SHP77 treated with DMSO at 0.1 percent for 48 hours (cell line): ENCODE measurements around the gene NRG3.

Experiments used
- DNase-seq: peaks from one replicate; lab custom pipeline; 2025; lab: John Stamatoyannopoulos, UW

NRG3 gene

GRCh38 chr10:82091413-82091812 lies 216.4 kb downstream of the NRG3 start:
- no peak for DNase-seq

- no peak for DNase-seq
These were observed 217.1 kb downstream of the NRG3 start for GRCh38 chr10:82092111-82092510.

- DNase-seq: no peak
These were observed 249.7 kb downstream of the NRG3 start for GRCh38 chr10:82124713-82125112.

- no peak for DNase-seq
These were observed 253.5 kb downstream of the NRG3 start for GRCh38 chr10:82128527-82128926.

- no peak for DNase-seq
These were observed 261.1 kb downstream of the NRG3 start for GRCh38 chr10:82136103-82136502.

GRCh38 chr10:82144153-82144552 lies 269.2 kb downstream of the NRG3 start:
- DNase-seq: no peak

- DNase-seq: no peak
These were observed 273.8 kb downstream of the NRG3 start for GRCh38 chr10:82148764-82149163.

- DNase-seq: no peak
These were observed 274.7 kb downstream of the NRG3 start for GRCh38 chr10:82149674-82150073.

GRCh38 chr10:82150123-82150900 lies 275.3 kb downstream of the NRG3 start:
- DNase-seq: no peak

- DNase-seq: no peak
These were observed 285.3 kb downstream of the NRG3 start for GRCh38 chr10:82160307-82160706.

- no peak for DNase-seq
These were observed 286.3 kb downstream of the NRG3 start for GRCh38 chr10:82161264-82161663.

GRCh38 chr10:82162549-82163195 lies 287.7 kb downstream of the NRG3 start:
- no peak for DNase-seq

- DNase-seq: no peak
These were observed 296.9 kb downstream of the NRG3 start for GRCh38 chr10:82171899-82172298.

- DNase-seq: no peak
These were observed 301.6 kb downstream of the NRG3 start for GRCh38 chr10:82176587-82176986.

- DNase-seq: no peak
These were observed 315.7 kb downstream of the NRG3 start for GRCh38 chr10:82190432-82191260.

- no peak for DNase-seq
These were observed 316.7 kb downstream of the NRG3 start for GRCh38 chr10:82191653-82192052.

GRCh38 chr10:82192665-82193064 lies 317.7 kb downstream of the NRG3 start:
- DNase-seq: no peak

GRCh38 chr10:82194419-82194818 lies 319.4 kb downstream of the NRG3 start:
- DNase-seq: no peak

- DNase-seq: no peak
These were observed 331.8 kb downstream of the NRG3 start for GRCh38 chr10:82206831-82207230.

- no peak for DNase-seq
These were observed 333.7 kb downstream of the NRG3 start for GRCh38 chr10:82208726-82209125.

- no peak for DNase-seq
These were observed 335.3 kb downstream of the NRG3 start for GRCh38 chr10:82210331-82210730.

GRCh38 chr10:82211346-82211745 lies 336.4 kb downstream of the NRG3 start:
- DNase-seq: no peak

- no peak for DNase-seq
These were observed 337.8 kb downstream of the NRG3 start for GRCh38 chr10:82212753-82213152.
